ENCODE measurements around the gene DHX35.
A peak's percentile ranks its signal among the peaks of the same experiment; 100 is the strongest.

The DHX35 gene

GRCh38 chr20:38969708-38970107 lies 7.6 kb downstream of the DHX35 start:
- no peak for TF ChIP-seq CTCF (conservative IDR thresholded peaks at IDR 0.05; ENCODE audit: control insufficient read depth, insufficient read depth, low read depth, low read length)
- no peak overlapping the region for H3K4me3 ChIP-seq (ENCODE audit: control insufficient read depth, low read depth, low read length)
- DNase-seq (ENCODE audit: low read depth) = no peak

- H3K4me3 ChIP-seq (ENCODE audit: control insufficient read depth, low read depth, low read length) = no peak overlapping the region
- peak; percentile 73 for DNase-seq (ENCODE audit: low read depth)
- TF ChIP-seq CTCF (conservative IDR thresholded peaks at IDR 0.05; ENCODE audit: control insufficient read depth, insufficient read depth, low read depth, low read length) = no peak
Measured at GRCh38 chr20:38970302-38970701, 8.2 kb downstream of the DHX35 start.

- no peak overlapping the region for H3K4me3 ChIP-seq (ENCODE audit: control insufficient read depth, low read depth, low read length)
- no peak for DNase-seq (ENCODE audit: low read depth)
- no peak for TF ChIP-seq CTCF (conservative IDR thresholded peaks at IDR 0.05; ENCODE audit: control insufficient read depth, insufficient read depth, low read depth, low read length)
Measured at GRCh38 chr20:38973107-38973506, 11.0 kb downstream of the DHX35 start.

- peak; percentile 59 for DNase-seq (ENCODE audit: low read depth)
- no peak overlapping the region for H3K4me3 ChIP-seq (ENCODE audit: control insufficient read depth, low read depth, low read length)
- TF ChIP-seq CTCF (conservative IDR thresholded peaks at IDR 0.05; ENCODE audit: control insufficient read depth, insufficient read depth, low read depth, low read length) = no peak
Measured at GRCh38 chr20:38973645-38974044, 11.5 kb downstream of the DHX35 start.

GRCh38 chr20:38975539-38976120 lies 13.5 kb downstream of the DHX35 start:
- no peak for DNase-seq (ENCODE audit: low read depth)

GRCh38 chr20:38979434-38979833 lies 17.3 kb downstream of the DHX35 start:
- H3K4me3 ChIP-seq (ENCODE audit: control insufficient read depth, low read depth, low read length) = no peak overlapping the region
- DNase-seq (ENCODE audit: low read depth) = no peak
- TF ChIP-seq CTCF (conservative IDR thresholded peaks at IDR 0.05; ENCODE audit: control insufficient read depth, insufficient read depth, low read depth, low read length) = no peak

More at GRCh38 chr20:38975539-38976120, 13.5 kb downstream of the DHX35 start:
- no peak overlapping the region for H3K4me3 ChIP-seq (ENCODE audit: control insufficient read depth, low read depth, low read length)
- TF ChIP-seq CTCF (conservative IDR thresholded peaks at IDR 0.05; ENCODE audit: control insufficient read depth, insufficient read depth, low read depth, low read length) = no peak

- TF ChIP-seq CTCF (conservative IDR thresholded peaks at IDR 0.05; ENCODE audit: control insufficient read depth, insufficient read depth, low read depth, low read length) = no peak
- H3K4me3 ChIP-seq (ENCODE audit: control insufficient read depth, low read depth, low read length) = no peak overlapping the region
- no peak for DNase-seq (ENCODE audit: low read depth)
Measured at GRCh38 chr20:38979842-38980241, 17.7 kb downstream of the DHX35 start.
